GM23338 (cell line): ENCODE measurements around the gene PPP6R2. TPM values are rescaled to one million over a fixed set of nuclear protein-coding genes. Genes with fewer than 3 reads are reported as not detected.

Experiments used
- CREB1 ChIP-seq: fragments of 250-450 bp; sonication (Bioruptor Pico); IDR thresholded peaks from 2 replicates; pipeline ENCODE4 v1.5.0; 2020; ENCODE audit warnings: low read depth, mild to moderate bottlenecking, moderate library complexity
- EZH2 ChIP-seq: fragments of 200-600 bp; sonication (generic); IDR thresholded peaks from one replicate; pipeline ENCODE4 v1.8.0; 2017; ENCODE audit warnings: antibody characterized with exemption, mild to moderate bottlenecking, low read depth; ENCODE audit not compliant: unreplicated experiment
- JUNB ChIP-seq: IDR thresholded peaks from one replicate; pipeline ENCODE4 v1.6.1; 2016; ENCODE audit warnings: antibody characterized with exemption; ENCODE audit not compliant: unreplicated experiment
- NANOG ChIP-seq: IDR thresholded peaks from 2 replicates; pipeline ENCODE4 v1.6.1; 2016; ENCODE audit warnings: antibody characterized with exemption, borderline replicate concordance
- POLR2AphosphoS5 ChIP-seq: IDR thresholded peaks from 2 replicates; pipeline ENCODE4 v1.6.1; 2016; ENCODE audit warnings: antibody characterized with exemption, low read depth
- STAT1 ChIP-seq: IDR thresholded peaks from one replicate; pipeline ENCODE4 v1.6.1; 2016; ENCODE audit warnings: antibody characterized with exemption; ENCODE audit not compliant: unreplicated experiment
- ZNF114 ChIP-seq: fragments of 250-450 bp; sonication (Bioruptor Pico); IDR thresholded peaks from 2 replicates; pipeline ENCODE4 v1.5.0; 2020; ENCODE audit warnings: mild to moderate bottlenecking, moderate library complexity
- ZNF462 ChIP-seq: fragments of 250-450 bp; sonication (Bioruptor Pico); IDR thresholded peaks from 2 replicates; pipeline ENCODE4 v1.5.0; 2020; ENCODE audit warnings: mild to moderate bottlenecking, moderate library complexity
- polyA plus RNA-seq: library from polyadenylated mRNA; unstranded; fragments of >200 nt; fragmentation: Nextera tagmentation; extraction: Ambion mirVana; gene quantifications from 2 replicates; pipeline ENCODE4 v1.2.1, GENCODE V29; 2016
- total RNA-seq: library from RNA; depleted of rRNA; stranded (reverse); fragments of >200 nt; shearing (Covaris generic); gene quantifications from 2 replicates; pipeline ENCODE4 v1.2.3, GENCODE V29; 2014
- TF ChIP-seq, protein P1 (sequence below): IDR thresholded peaks from 2 replicates; pipeline ENCODE4 v1.6.1; 2016; ENCODE audit warnings: antibody characterized with exemption
- TF ChIP-seq, protein P2 (sequence below), 2 experiments: fragments of 200-600 bp in 1 of 2; sonication (generic) in 1 of 2; conservative IDR thresholded peaks; 2 replicates each; pipeline versions ENCODE4 v1.5.1 to v1.6.1; 2016 to 2017; ENCODE audit warnings: antibody characterized with exemption in 2 of 2, low read depth in 2 of 2, mild to moderate bottlenecking in 2 of 2, moderate library complexity in 1 of 2

The PPP6R2 gene
- total and polyA plus RNA-seq, 2 experiments from 2014 or later = 11.9 to 45.8 TPM

DNA sequence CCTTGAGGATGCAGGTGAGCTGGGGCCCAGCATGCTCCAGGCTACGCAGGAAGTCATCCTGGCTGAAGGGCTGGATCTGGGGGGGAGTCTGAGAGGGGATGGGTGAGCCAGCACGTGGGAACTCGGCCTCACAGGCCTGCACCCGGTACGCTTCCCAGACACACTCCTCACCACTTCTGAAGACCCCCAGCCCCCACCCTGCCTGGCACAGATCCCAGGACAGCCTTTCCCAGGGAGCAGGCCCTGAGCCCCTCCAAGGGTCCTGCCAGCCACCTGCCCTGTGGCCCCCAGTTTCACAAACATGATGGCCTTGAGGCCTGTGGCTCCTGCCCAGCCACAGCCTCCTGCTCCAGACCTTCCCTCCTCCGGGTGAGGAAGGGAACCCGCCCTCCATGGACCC is 30.1 kb upstream of the PPP6R2 start (continued):
- TF ChIP-seq ZNF462 (CRISPR knock-in tag) = no peak
- no peak for TF ChIP-seq JUNB
- TF ChIP-seq STAT1 = no peak
- no peak for TF ChIP-seq EZH2
- TF ChIP-seq ZNF114 = no peak
- no peak for TF ChIP-seq CREB1 (CRISPR knock-in tag)
- TF ChIP-seq, protein P1, sequence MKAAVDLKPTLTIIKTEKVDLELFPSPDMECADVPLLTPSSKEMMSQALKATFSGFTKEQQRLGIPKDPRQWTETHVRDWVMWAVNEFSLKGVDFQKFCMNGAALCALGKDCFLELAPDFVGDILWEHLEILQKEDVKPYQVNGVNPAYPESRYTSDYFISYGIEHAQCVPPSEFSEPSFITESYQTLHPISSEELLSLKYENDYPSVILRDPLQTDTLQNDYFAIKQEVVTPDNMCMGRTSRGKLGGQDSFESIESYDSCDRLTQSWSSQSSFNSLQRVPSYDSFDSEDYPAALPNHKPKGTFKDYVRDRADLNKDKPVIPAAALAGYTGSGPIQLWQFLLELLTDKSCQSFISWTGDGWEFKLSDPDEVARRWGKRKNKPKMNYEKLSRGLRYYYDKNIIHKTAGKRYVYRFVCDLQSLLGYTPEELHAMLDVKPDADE = no peak
- TF ChIP-seq POLR2AphosphoS5 = no peak
- TF ChIP-seq NANOG = no peak
- TF ChIP-seq, protein P2, sequence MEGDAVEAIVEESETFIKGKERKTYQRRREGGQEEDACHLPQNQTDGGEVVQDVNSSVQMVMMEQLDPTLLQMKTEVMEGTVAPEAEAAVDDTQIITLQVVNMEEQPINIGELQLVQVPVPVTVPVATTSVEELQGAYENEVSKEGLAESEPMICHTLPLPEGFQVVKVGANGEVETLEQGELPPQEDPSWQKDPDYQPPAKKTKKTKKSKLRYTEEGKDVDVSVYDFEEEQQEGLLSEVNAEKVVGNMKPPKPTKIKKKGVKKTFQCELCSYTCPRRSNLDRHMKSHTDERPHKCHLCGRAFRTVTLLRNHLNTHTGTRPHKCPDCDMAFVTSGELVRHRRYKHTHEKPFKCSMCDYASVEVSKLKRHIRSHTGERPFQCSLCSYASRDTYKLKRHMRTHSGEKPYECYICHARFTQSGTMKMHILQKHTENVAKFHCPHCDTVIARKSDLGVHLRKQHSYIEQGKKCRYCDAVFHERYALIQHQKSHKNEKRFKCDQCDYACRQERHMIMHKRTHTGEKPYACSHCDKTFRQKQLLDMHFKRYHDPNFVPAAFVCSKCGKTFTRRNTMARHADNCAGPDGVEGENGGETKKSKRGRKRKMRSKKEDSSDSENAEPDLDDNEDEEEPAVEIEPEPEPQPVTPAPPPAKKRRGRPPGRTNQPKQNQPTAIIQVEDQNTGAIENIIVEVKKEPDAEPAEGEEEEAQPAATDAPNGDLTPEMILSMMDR (conservative IDR thresholded peaks at IDR 0.05; ENCODE audit: low read depth in 2 of 2) = no peak
